Common myeloid progenitor, CD34-positive (primary cell): ENCODE results near the gene CFI.

Experiments used
- CTCF ChIA-PET: fragments of 350-600 bp; sonication (Branson Sonifier 250); formaldehyde crosslinking; loops from one replicate; lab custom pipeline; 2021; ENCODE audit warnings: antibody characterized with exemption; lab: Charles Lee
- POLR2A ChIA-PET: fragments of 350-600 bp; sonication (Branson Sonifier 250); formaldehyde crosslinking; loops from one replicate; lab custom pipeline; 2021; ENCODE audit warnings: antibody characterized with exemption; lab: Charles Lee
- DNase-seq, 3 donors: peaks; one replicate each; pipeline versions ENCODE4 v3.0.0 to v3.0.0-alpha.2; 2013
- H3K27ac ChIP-seq, 2 experiments: 1 replicate in 1 of 2; 2 replicates in 1 of 2; pipeline ENCODE4 v1.7.0; 2013; ENCODE audit warnings: inconsistent platforms in 2 of 2, low read length in 2 of 2, mild to moderate bottlenecking in 2 of 2, low read depth in 1 of 2, moderate library complexity in 1 of 2; ENCODE audit not compliant: severe bottlenecking in 2 of 2, insufficient read depth in 1 of 2, poor library complexity in 1 of 2
- H3K27me3 ChIP-seq, 5 experiments: replicated peaks in 2 of 5; 1 replicate in 3 of 5; 2 replicates in 2 of 5; pipeline versions ENCODE4 v1.6.1 to v1.7.0; 2013; ENCODE audit warnings: low read length in 4 of 5, mild to moderate bottlenecking in 2 of 5, moderate library complexity in 2 of 5, inconsistent platforms in 1 of 5; ENCODE audit not compliant: insufficient read depth in 5 of 5, control insufficient read depth in 4 of 5
- H3K36me3 ChIP-seq, 4 experiments: 1 replicate in 2 of 4; 2 replicates in 2 of 4; pipeline versions ENCODE4 v1.6.1 to v1.7.0; 2013; ENCODE audit warnings: low read length in 3 of 4, control low read depth in 1 of 4, mild to moderate bottlenecking in 1 of 4; ENCODE audit not compliant: control insufficient read depth in 4 of 4, insufficient read depth in 4 of 4
- H3K4me1 ChIP-seq, 4 experiments: 1 replicate in 3 of 4; 2 replicates in 1 of 4; pipeline versions ENCODE4 v1.6.1 to v1.7.1; 2013; ENCODE audit warnings: low read length in 3 of 4, mild to moderate bottlenecking in 3 of 4, control low read depth in 1 of 4, inconsistent platforms in 1 of 4, moderate library complexity in 1 of 4; ENCODE audit not compliant: control insufficient read depth in 4 of 4, insufficient read depth in 4 of 4; ENCODE audit errors: control extremely low read depth in 1 of 4
- H3K4me3 ChIP-seq, 7 experiments: 1 replicate in 4 of 7; 2 replicates in 3 of 7; pipeline versions ENCODE4 v1.5.1 to v1.7.0; 2013; ENCODE audit warnings: mild to moderate bottlenecking in 7 of 7, low read length in 6 of 7, moderate library complexity in 6 of 7, inconsistent platforms in 2 of 7, low read depth in 2 of 7, control low read depth in 1 of 7; ENCODE audit not compliant: insufficient read depth in 4 of 7, control insufficient read depth in 1 of 7; ENCODE audit errors: extremely low read depth in 1 of 7
- H3K9me3 ChIP-seq, 5 experiments: 1 replicate in 4 of 5; 2 replicates in 1 of 5; pipeline versions ENCODE4 v1.6.1 to v1.7.1; 2013; ENCODE audit warnings: low read length in 4 of 5, mild to moderate bottlenecking in 2 of 5, inconsistent platforms in 1 of 5, low read depth in 1 of 5, moderate library complexity in 1 of 5; ENCODE audit not compliant: control insufficient read depth in 4 of 5, insufficient read depth in 2 of 5; ENCODE audit errors: control extremely low read depth in 1 of 5
- WGBS: methylation state at CpG from one replicate; pipeline ENCODE4 v1.1.5; 2013; ENCODE audit not compliant: insufficient coverage; 5-methylcytosine and 5-hydroxymethylcytosine counted together

The CFI gene

GRCh38 chr4:109760682-109761081, 41.1 kb downstream of the CFI start:
- peaks cover 0 to 3% (median 0%) of the 10 kb centered on the region in 4 experiments for H3K4me1 ChIP-seq
- no peak overlapping the region for H3K27ac ChIP-seq
- ChIA-PET CTCF (no interaction called here), POLR2A (no interaction called here)
- WGBS: no CpG with 5 or more reads among the region's 2 CpGs
- H3K9me3 ChIP-seq: no peaks in the 10 kb centered on the region
- H3K27me3 ChIP-seq: no peaks in the 10 kb centered on the region
- H3K4me3 ChIP-seq: no peak overlapping the region
- H3K36me3 ChIP-seq: no peaks in the 10 kb centered on the region
- DNase-seq: no peak

GRCh38 chr4:109755656-109756055, 46.1 kb downstream of the CFI start:
- H3K9me3 ChIP-seq: no peaks in the 10 kb centered on the region
- DNase-seq: no peak
- ChIA-PET CTCF (no interaction called here), POLR2A (no interaction called here)
- no peak overlapping the region for H3K27ac ChIP-seq
- no CpG with 5 or more reads among the region's 3 CpGs for WGBS
- no peak overlapping the region for H3K4me3 ChIP-seq
- H3K27me3 ChIP-seq: no peaks in the 10 kb centered on the region
- H3K4me1 ChIP-seq: peaks cover 0 to 3% (median 0%) of the 10 kb centered on the region in 4 experiments
- no peaks in the 10 kb centered on the region for H3K36me3 ChIP-seq

GRCh38 chr4:109754093-109754857, 47.5 kb downstream of the CFI start:
- Histone ChIP-seq H3K36me3 (no peaks in the 10 kb centered on the region), H3K27ac (no peak overlapping the region), H3K4me1 (peaks cover 0 to 3% (median 0%) of the 10 kb centered on the region in 4 experiments), H3K9me3 (no peaks in the 10 kb centered on the region), H3K4me3 (no peak overlapping the region), H3K27me3 (no peaks in the 10 kb centered on the region)
- ChIA-PET POLR2A (no interaction called here), CTCF (no interaction called here)
- 100% methylated on average over 4 of the region's 7 CpGs for WGBS
- peak in 2 of 3 donors; percentile 36 to 65 for DNase-seq

GRCh38 chr4:109752525-109752924, 49.3 kb downstream of the CFI start:
- peak in 2 of 3 donors; percentile 24 to 44 for DNase-seq
- no peaks in the 10 kb centered on the region for H3K27me3 ChIP-seq
- H3K36me3 ChIP-seq: no peaks in the 10 kb centered on the region
- H3K9me3 ChIP-seq: no peaks in the 10 kb centered on the region
- WGBS: no CpG with 5 or more reads among the region's 1 CpG
- CTCF ChIA-PET: interaction anchor here (1.6 kb wide), 1 partner anchor 11 kb away, joined by 3 read pairs; no protein-coding TSS in a partner anchor
- H3K4me3 ChIP-seq: no peak overlapping the region
- POLR2A ChIA-PET: interaction anchor here (1.2 kb wide), 1 partner anchor 14 kb away, joined by 3 read pairs; no protein-coding TSS in a partner anchor
- no peak overlapping the region for H3K27ac ChIP-seq
- peaks cover 0 to 3% (median 0%) of the 10 kb centered on the region in 4 experiments for H3K4me1 ChIP-seq

GRCh38 chr4:109751852-109752251, 49.9 kb downstream of the CFI start:
- no peak for DNase-seq
- ChIA-PET CTCF (interaction anchor here (0.7 to 1.6 kb wide), 2 partner anchors 10 to 14 kb away, joined by 3 read pairs; no protein-coding TSS in a partner anchor), POLR2A (interaction anchor here (1.2 kb wide), 1 partner anchor 14 kb away, joined by 3 read pairs; no protein-coding TSS in a partner anchor)
- no peak overlapping the region for H3K27ac ChIP-seq
- no peaks in the 10 kb centered on the region for H3K9me3 ChIP-seq
- H3K27me3 ChIP-seq: no peaks in the 10 kb centered on the region
- WGBS: no CpG with 5 or more reads among the region's 4 CpGs
- no peak overlapping the region for H3K4me3 ChIP-seq
- peaks cover 0 to 3% (median 0%) of the 10 kb centered on the region in 4 experiments for H3K4me1 ChIP-seq
- no peaks in the 10 kb centered on the region for H3K36me3 ChIP-seq

GRCh38 chr4:109750652-109751244, 51.1 kb downstream of the CFI start:
- WGBS: 100% methylated on average over 1 of the region's 4 CpGs
- POLR2A ChIA-PET: no interaction called here
- Histone ChIP-seq H3K36me3 (no peaks in the 10 kb centered on the region), H3K9me3 (no peaks in the 10 kb centered on the region), H3K27ac (no peak overlapping the region), H3K4me3 (no peak overlapping the region), H3K4me1 (no peaks in the 10 kb centered on the region), H3K27me3 (no peaks in the 10 kb centered on the region)
- no peak for DNase-seq
- CTCF ChIA-PET: interaction anchor here (0.6 kb wide), 1 partner anchor 39 kb away, joined by 3 read pairs; no protein-coding TSS in a partner anchor
